Lung microvascular endothelial cell (primary cell): ENCODE results near the gene PANK4. TPM values are rescaled to one million over a fixed set of nuclear protein-coding genes. Genes with fewer than 3 reads are reported as not detected.

ENCODE experiments used
- DNase-seq, 2 donors: peaks; one replicate each; pipeline versions ENCODE4 v3.0.0 to v3.0.0-alpha.2; 2010; ENCODE audit warnings: low read depth in 2 of 2
- total RNA-seq: library from RNA; depleted of rRNA; stranded (reverse); fragments of >200 nt; gene quantifications from 2 replicates; pipeline ENCODE4 v1.2.1, GENCODE V29; 2014

Gene PANK4
- total RNA-seq, 1 donor from 2014 or later, result 21.0 TPM

DNA sequence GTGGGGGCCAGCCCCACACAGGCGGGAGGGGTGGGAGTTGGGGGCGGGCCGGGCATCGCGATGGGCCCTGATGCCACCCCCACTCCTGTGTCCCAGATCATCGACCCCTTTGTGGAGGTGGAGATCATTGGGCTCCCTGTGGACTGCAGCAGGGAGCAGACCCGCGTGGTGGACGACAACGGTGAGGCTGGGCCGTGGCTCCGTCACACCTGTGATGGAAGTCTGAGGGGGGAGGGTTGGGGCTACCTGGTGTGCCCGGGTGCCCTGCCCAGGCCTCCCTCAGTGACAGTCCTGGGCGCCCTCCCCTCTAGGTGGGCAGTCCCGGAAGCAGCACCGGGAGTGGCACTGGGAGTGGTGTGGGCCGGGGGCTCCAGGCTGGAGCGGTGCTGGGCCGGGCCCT is 27.7 kb downstream of the PANK4 start:
- no peak for DNase-seq

DNA sequence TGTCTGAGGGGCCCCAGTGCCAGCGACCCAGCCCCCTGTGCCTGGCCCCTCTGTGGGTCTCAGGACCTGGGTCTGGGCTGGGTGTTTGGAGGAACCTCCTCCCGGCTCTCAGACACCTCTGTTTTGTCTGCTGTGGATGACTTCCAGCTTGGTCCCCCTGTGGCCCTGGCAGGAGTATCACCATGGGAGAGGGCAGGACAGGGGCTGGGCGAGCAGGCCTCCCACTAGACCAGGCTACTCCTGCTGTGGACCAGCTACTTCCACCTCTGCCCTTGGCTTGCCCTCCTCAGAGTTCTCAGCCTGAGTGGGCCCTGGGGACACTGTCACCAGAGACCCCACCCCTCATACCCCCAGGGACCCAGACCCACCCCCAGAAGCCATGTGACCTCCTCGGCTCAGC is 28.5 kb downstream of the PANK4 start:
- DNase-seq, result no peak

DNA sequence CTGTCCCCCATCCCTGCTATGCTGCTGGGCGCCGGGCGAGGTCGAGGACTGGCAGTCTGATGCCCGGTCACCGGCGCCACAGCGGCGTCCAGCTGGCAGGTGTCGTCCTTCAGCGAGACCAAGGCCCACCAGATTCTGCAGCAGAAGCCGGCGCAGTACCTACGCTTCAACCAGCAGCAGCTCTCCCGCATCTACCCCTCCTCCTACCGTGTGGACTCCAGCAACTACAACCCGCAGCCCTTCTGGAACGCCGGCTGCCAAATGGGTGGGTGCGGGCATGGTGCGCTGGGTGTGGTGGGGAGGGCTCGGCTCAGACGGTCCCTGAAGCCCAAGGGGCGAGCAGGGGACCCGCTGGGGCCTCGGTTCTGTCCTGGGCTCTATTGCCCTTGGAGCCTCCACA is 29.6 kb downstream of the PANK4 start:
- no peak for DNase-seq

DNA sequence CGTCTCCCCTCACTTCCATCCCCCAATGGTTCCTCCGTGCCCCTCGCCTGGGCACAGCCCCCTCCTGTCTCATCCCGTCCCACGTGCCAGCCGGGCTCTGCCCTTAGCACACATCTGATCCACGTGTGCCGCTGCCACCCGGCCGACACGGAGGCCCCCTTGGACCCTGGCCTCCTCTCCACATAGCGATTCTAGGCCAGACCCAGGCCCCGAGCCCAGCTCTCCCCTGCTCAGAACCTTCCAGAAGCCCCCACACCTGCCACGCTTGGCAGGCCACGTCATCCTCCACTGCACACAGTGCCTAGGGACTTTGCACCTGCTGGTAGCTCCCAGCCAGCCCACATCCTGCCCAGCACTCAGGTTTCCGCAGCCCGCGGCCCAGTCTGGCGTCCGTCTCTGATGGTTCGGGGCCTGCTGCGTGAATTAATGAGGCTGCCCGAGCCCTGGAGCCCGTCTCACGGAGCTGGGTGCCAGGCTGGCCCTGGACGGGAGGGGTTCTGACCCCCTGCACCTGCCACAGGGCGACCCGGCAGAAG is 30.2 kb downstream of the PANK4 start:
- no peak for DNase-seq

DNA sequence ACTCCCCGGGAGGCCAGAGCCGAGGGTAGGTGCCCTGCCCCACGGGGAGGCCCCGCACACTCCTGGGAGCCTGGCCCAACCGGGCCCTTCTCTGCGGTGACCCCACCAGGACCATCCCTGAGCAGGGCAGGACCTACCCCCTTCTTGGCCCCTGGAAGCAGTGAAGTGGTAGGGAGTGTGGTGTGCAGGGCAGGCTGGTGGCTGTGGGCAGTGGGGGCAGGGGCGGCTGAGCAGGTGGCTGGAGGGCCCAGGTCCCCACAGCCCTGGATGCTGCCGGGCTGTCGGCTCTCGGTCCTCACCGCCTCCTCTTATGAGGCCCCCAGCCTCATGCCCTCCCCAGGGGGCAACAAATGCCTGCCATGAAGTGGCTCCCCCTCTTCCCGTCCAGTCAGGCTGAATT is 30.9 kb downstream of the PANK4 start:
- DNase-seq, result no peak

DNA sequence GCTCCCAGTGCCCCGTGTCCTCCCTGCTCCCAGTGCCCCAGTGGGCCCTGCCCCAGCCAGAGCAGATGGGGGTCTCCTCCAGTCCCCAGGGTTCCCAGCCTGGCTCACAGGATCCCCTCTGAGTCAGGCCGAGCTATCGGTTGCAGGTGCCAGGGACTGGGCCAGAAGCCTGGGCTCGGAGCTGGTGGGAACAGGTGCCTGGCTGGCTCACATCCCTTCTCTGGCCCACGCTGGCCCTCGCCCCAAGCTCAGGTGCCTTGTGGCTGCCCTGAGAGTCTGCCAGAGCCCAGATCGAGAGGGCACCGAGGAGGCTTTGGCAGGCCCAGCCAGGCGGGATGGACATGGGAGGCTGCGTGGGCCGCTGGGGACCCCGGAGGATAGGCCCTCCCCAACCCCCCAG is 31.4 kb downstream of the PANK4 start:
- no peak for DNase-seq

DNA sequence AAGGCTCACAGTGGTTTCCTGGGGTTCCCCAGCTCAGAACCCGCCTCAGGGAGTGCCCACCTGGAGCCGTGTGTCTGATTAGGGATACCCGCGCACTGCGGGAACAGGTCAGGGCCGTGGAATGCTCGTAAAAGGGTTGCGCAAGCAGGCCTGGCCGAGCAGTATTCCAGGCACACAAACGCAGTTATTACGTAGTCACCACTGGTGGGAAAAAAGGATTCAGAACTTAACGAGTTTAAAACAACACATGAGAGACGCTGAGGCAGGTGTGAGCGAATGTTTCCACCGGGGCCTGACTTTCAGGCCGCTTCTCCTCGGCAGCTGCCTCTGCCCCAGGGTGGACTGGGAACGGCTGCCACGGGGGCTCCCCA is 32.1 kb downstream of the PANK4 start:
- no peak for DNase-seq

DNA sequence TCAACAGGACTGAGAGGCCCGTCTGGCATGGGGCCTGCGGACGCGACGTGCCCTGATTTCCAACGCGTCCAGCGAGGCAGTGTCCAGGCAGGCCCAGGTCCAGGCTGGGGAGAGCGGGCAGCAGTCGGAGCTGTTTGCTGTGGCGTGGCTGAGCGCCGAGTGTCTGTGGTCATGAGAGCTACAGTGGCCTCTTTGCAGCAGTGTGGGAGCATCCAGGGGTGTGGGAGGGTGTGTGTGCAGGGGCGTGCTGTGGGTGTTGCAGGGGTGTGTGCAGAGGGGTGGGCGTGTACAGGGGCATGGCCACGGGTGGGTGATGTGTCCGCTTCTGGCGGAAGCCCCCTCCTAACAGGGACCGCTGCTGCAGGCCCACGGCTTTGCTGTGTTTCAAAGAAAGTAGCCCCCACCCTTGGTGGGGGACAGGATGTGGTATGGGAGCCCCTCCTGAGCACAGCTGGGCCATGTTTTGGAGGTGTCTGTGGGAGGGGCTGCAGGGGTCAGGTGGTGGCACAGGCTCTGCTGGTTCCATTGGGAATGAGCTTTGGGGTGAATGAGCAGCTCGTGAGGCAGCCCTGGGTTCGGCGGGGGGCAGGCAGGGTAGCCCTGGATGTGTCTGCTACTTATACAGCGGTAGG is 32.6 kb downstream of the PANK4 start:
- DNase-seq, result no peak

DNA sequence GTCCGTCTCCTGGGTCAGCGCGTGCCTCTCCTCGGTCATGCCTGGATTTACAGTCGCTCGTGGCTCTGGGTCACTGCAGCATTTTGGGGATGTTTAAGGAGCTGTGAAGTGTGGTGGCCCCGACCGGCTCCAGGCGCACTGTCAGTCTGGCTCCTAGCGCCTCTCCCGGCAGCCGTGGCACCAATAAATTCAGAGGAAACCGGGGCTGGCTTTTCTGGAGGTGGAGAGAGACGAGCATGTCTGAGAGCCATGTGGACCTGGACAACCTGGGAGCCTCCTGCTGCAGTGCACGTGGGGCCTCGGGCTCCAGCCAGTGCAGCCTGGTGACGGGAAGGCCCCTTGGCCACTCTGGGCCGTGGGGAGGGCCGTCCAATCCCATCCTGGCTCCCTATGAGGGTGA is 33.2 kb downstream of the PANK4 start:
- DNase-seq, result no peak

DNA sequence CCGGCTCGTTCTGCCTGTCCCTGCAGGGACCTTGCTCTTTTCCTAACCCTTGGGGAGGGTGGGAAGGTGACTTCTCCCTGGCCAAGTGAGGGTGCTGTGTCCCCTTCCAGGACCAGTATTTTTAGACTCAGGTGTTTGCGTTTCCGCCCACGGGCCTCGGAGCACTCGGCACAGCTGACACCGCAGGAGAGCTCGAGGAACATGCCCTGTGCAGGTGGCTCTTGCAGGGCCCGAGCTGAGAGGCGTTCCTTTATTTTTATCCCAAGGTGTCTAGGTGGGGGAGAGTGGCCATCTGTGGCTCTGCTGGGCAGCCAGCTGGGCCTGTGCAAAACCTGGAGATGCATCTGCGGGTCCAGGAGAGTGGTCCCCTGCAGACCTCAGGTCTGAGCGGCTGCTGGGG is 34.3 kb downstream of the PANK4 start:
- DNase-seq, result no peak

DNA sequence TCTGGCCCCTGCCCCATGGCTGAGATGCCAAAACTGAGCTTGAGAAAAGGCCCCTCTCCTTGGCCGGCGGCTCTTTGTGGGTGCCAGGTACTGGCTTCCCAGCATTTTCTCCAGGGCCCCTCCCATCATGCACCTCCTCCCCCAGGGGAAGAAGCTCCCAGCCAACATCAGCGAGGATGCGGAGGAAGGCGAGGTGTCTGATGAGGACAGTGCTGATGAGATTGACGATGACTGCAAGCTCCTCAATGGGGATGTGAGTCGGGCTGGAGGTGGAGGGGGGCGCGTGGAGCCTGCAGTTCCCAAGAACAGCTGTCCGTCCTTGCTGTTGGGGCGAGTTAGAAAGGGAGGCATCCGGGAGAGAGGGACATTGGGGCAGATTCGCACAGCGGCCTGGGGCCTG is 36.8 kb downstream of the PANK4 start:
- DNase-seq, result no peak

DNA sequence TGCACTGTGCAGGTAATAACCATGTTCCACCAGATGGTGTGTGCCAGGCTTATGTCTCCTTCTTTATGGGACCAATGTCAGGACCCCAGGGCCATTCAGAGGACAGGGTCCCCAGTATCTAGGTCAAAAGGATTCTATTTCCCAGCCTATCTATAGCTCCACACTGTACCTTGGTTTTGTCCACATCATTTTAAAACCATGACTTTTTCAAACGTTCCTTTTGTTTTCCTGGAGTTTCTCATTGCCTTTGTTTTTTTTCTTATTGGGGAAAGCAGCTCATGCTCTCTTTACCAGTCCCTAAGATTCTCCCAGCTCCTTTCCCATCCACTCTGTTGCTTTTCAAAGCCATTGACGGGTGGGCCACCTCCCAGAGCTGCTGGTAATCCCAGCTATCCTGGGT is 37.7 kb downstream of the PANK4 start:
- DNase-seq, result no peak

DNA sequence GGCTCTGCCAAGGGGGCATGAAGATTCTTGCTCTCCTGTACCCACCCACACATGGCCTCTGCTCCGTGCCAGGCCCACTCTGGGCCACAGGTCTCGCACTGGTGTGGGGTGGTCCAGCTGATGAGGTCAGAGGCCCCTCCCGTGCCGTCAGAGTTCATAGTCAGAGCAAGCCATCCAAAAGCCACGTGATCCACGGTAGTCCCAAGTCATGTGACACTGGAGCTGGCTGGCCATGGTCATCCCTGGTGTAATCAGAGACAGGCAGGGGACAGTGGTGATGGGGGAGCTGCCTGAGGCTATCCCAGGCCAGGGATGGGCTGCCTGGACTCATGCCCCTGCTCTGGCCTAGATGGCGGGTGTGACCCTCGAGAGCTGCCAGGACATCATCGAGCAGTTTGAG is 39.8 kb downstream of the PANK4 start:
- DNase-seq, result no peak

DNA sequence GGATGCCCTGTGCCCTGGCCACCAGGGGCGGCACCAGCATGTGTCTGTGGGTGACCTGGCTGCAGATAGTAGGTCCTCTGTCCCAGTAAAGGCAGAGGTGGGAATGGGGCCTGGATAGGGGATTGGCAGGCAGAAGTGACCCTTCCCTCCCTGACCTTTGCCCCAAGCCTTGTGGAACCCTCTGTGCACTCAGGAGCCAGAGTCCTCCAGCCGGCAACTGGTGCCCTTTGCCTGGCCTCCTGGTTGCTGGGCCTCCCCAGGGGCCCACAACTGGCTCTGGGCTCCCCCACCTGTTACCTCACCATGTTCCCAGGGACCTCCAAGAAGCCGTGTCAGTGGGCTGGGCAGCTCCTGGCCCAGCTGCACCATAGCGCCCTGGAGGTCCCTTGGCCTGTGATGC is 40.4 kb downstream of the PANK4 start:
- DNase-seq, result no peak

DNA sequence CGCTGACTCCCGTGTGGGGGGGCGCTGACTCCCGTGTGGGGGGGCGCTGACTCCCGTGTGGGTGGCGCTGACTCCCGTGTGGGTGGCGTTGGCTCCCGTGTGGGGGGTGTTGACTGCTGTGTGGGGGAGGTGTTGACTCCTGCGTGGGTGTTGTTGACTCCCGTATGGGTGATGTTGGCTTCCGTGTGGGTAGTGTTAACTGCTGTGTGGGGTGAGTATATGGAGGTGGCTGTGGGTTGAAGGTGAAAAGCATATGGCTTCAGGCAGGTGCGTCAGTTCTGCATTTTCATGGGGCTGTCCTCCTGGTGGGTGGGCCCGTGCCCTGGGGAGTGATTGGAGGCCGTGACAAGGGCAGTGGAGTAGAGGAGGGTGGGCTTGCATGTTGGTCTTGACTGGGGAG is 42.4 kb downstream of the PANK4 start:
- DNase-seq, result no peak

DNA sequence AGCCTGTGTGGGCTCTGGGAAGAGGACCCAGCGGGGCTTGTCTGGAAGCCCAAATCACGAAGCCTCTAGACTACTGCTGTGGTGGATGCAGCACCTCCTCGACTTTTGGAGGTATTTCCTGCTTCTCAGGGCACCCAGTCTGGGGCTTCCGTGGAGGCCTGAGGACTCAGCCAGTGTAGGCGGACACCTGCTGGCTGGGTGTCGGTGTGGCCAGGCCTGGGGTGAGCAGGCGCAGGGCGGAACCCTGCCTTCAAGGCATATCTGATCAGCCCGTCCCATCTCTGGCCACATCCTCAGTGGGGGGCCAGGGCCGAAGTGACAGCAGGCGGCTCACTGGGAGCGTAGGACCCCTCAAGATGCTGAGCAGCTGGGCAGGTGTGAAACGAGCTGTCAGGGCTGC is 43.4 kb downstream of the PANK4 start:
- DNase-seq, result no peak

DNA sequence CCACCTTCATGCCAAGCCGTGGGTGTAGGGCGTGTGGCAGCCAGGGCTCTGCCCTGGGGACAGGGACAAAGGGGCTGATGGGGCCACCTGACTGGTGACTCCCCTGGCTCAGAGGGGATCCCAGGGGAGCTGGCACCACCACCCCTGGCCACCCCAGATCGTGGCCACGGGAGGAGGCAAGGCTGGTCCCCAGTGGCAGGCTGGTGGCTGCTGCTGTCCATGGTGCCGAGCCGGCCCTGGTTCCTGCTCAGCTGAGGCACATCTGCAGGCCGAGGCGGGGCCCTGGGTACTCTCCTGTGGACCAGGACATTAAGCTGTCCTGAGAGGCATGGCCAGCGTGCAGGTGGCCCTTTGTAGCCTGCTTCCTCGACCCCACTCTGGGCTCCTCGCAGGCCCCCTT is 43.8 kb downstream of the PANK4 start:
- DNase-seq, result no peak

DNA sequence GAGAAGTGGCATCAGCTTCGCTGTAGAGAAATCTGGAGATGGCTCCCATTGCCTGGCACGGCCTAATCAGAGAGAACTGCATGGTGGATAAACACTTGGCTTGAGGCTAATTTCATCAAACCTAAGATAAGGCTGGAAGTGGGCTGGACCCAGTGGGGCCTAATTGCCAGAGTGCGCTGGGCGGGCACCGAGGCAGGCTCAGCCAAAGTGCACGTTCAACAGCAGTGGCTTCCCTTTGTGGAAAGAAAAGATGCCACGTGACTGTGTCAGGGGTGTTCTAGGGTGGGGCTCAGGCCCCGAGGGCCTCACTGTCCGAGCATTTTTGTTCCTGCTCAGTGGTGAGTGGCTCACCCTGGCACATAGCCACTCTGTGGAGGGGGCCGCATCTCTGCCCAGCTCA is 44.5 kb downstream of the PANK4 start:
- no peak for DNase-seq

DNA sequence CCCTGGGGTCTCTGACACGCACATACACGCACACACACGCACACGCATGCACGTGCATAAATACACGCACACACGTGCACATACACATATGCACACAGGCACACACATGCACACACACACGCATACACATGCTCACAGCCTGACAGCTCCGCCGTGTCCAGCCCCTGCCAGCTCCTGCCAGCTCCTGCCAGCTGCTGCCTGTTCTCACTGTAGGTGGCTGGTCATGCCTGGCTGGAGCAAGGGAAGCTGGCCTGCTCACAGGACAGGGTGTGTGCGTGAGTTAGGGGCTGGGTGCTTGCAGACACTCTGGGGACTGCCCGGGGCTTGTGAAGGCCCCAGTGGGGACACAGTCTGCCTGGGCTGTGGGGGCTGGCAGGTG is 45.4 kb downstream of the PANK4 start:
- no peak for DNase-seq

DNA sequence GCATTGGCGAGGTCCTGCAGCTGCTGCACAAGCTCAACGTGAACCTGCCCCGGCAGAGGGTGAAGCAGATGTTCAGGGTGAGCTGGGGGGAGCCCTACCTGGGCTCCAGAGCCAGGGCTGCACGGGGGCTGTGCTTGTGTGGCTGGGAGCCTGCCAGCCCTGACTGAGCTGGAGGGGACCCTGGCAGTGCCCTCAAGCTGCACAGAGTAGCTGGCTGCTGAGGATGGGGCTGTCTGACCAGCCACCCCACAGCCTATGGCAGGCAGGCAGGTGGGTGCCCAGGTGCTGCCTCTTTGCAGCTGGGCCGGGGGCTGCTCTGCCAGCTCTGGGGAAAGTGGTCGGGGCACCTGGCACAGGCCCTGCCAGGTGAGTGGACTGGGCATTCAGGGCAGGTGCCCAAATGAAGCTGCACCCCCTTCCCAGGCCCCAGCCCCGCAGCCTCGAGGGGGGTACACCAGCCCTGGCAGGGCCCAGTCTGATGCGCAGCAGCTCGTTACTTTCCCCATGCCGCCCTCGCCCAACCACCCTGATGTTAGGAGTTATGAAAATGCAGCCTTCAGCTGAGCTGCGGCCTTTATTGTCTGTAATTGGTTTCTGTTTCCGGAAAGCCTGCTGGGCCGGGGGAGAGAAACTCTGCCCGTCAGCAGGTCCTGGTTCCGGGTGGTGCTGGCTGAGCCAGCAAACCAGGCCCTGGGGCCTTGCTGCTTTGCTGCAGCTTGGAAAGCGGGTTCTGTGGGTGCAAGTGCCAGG is 46.0 kb downstream of the PANK4 start:
- peak in 1 of 2 donors; percentile 47 for DNase-seq

DNA sequence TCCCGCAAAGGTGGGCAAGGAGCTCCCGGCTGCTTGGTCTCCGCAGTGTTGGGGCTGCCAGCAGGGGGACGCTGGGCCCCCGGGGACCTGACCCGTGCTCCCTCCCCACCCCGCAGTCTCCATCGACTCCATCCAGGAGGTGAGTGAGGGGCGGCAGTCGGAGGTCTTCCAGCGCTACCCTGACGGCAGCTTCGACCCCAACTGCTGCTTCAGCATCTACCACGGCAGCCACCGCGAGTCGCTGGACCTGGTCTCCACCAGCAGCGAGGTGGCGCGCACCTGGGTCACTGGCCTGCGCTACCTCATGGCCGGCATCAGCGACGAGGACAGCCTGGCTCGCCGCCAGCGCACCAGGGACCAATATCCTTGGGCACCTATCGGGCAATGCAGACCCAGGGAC is 46.8 kb downstream of the PANK4 start:
- DNase-seq, result no peak

DNA sequence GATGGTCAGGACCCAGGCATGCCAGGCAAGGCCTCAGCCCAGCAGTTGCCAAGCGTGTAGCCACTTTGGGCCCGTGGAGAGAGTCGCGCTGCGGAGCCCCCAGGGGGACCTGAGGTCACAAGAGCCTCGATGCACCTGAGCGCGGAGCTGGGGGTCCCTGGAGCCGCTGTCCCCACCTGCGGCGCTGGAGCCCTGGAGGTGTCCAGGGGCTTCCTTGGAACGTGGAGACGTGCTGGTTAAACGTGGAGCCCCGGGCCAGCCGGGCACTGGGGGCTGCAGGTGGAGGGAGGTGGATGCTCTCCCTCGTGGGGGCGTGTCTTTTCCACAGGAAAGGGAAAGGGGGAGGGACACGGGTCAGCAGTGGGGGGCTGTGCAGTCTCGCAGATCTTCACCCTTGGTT is 47.2 kb downstream of the PANK4 start:
- no peak for DNase-seq

DNA sequence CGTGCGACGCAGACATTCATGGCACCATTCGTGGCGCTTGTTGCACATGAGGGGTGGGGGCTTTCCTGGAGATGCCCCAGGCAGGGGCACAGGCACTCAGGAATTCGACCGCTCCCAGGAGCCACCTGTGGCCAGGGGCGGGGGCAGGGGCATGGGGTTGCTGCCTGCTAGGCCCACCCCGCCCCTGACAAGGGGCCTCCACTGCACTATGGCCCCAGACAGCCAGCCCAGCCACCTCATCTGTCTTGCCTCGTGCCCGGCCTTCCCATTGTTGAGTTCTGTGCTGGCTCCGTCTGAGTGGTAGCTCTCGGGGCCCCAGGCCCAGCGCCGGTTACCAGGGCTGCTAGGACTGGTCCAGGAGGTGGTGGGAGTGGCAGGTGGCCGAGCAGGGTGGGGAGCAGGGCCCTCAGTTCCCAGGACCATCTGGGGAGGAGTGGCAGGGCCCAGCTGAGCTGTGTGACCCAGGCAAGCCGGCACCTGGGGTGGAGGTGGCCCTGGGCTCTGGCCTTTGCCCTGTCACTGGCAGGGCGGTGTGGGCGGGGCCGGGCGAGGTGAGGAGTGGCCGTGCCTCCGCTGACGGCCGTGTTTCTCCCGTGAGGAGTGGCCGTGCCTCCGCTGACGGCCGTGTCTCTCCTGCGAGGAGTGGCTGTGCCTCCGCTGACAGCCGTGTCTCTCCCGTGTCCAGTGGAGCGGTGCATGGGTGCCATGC is 48.5 kb downstream of the PANK4 start:
- DNase-seq, result no peak
